GM21717 (cell line): ENCODE results near the gene IFI16.
"Not testable (repeated sequence)": the region's sequence is repeated elsewhere in the genome, so short reads cannot be mapped to it uniquely, and the experiment has no call there.

Source experiments
- ATAC-seq: cut with Tn5 transposase; IDR thresholded peaks from one replicate; pipeline ENCODE4 v1.9.1; 2021; ENCODE audit warnings: mild to moderate bottlenecking, moderate library complexity; ENCODE audit not compliant: unreplicated experiment

IFI16 gene

GRCh38 chr1:159090286-159091179 is 80.8 kb downstream of the IFI16 start:
- ATAC-seq: no peak

GRCh38 chr1:159091180-159091560 is 81.5 kb downstream of the IFI16 start:
- no peak for ATAC-seq

- ATAC-seq: no peak
These were observed 81.9 kb downstream of the IFI16 start for GRCh38 chr1:159091607-159092031.

GRCh38 chr1:159092036-159092760 is 82.5 kb downstream of the IFI16 start:
- ATAC-seq: no peak

- ATAC-seq: no peak
These were observed 88.9 kb downstream of the IFI16 start for GRCh38 chr1:159098596-159098995.

- ATAC-seq: no peak
These were observed 90.9 kb downstream of the IFI16 start for GRCh38 chr1:159100589-159100988.

GRCh38 chr1:159103021-159103420 is 93.3 kb downstream of the IFI16 start:
- not testable (repeated sequence) for ATAC-seq
